ENCODE measurements around the gene SLC22A23. TPM values are rescaled to one million over a fixed set of nuclear protein-coding genes. Genes with fewer than 3 reads are reported as not detected.

SLC22A23 gene
- total RNA-seq, 2 experiments from 2014 or later = not detected

DNA sequence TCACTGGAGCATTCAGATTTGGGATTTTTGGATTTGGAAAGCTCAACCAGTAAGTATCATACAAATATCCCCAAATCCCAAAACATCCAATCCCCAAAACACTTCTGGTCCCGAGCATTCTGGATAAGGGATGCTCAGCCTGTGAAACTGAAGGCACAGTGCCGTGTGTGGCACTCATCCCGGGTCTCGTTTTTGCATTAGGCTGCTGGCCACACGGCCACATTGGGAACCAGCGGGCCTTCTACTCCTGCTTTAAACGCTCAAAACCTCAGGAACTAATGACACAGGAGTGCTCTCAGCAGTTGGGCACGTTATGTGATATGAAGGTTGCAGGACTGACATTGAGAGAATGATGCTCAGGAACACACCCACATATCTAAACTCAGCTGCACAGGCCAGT, 162.5 kb downstream of the SLC22A23 start:
- H3K9me2 ChIP-seq (ENCODE audit: insufficient read depth, low read length) = no peaks in the 10 kb centered on the region
- H3K79me2 ChIP-seq (ENCODE audit: insufficient read depth, low read depth, low read length) = no peaks in the 10 kb centered on the region
- no peaks in the 10 kb centered on the region for H3K4me1 ChIP-seq (ENCODE audit: insufficient read depth, low read length, poor library complexity, severe bottlenecking)
- TF ChIP-seq EZH2phosphoT487 (IDR thresholded peaks at IDR 0.05; ENCODE audit: borderline replicate concordance, low read depth, low read length) (no peak), CTCF (conservative IDR thresholded peaks at IDR 0.05; ENCODE audit: low read length) (no peak)
- no peak overlapping the region for H3K27ac ChIP-seq (ENCODE audit: low read depth, low read length, poor library complexity, severe bottlenecking)
- no peaks in the 10 kb centered on the region for H4K20me1 ChIP-seq (ENCODE audit: insufficient read depth, low read length)
- ChIA-PET POLR2A (interaction anchor here (0.6 kb wide), 1 partner anchor 538 kb away, joined by 4 read pairs; no protein-coding TSS in a partner anchor), CTCF (ENCODE audit: unreplicated experiment) (no interaction called here)
- no peak overlapping the region for H3K4me2 ChIP-seq (ENCODE audit: low read length)
- no peak for DNase-seq (ENCODE audit: low spot score)
- intact Hi-C loops (cut with micrococcal nuclease; ENCODE audit: unreplicated experiment) = no loop called here
- no peak overlapping the region for H2AFZ ChIP-seq (ENCODE audit: low read length)
- no TSS peak for BruUV-seq (replicated peaks)
- no peaks in the 10 kb centered on the region for H3K36me3 ChIP-seq (ENCODE audit: insufficient read depth, low read length)
- H3K4me3 ChIP-seq (ENCODE audit: low read depth, low read length, poor library complexity, severe bottlenecking) = no peak overlapping the region
- H3K9me3 ChIP-seq (ENCODE audit: low read length) = no peaks in the 10 kb centered on the region

- no peak overlapping the region for H3K27ac ChIP-seq (ENCODE audit: low read depth, low read length, poor library complexity, severe bottlenecking)
- H3K4me2 ChIP-seq (ENCODE audit: low read length) = no peak overlapping the region
- ChIA-PET CTCF (ENCODE audit: unreplicated experiment) (no interaction called here), POLR2A (interaction anchor here (0.6 kb wide), 1 partner anchor 537 kb away, joined by 4 read pairs; no protein-coding TSS in a partner anchor)
- no peak for TF ChIP-seq CTCF (conservative IDR thresholded peaks at IDR 0.05; ENCODE audit: low read length)
- no peak for TF ChIP-seq EZH2phosphoT487 (IDR thresholded peaks at IDR 0.05; ENCODE audit: borderline replicate concordance, low read depth, low read length)
- no peaks in the 10 kb centered on the region for H3K9me2 ChIP-seq (ENCODE audit: insufficient read depth, low read length)
- intact Hi-C loops (cut with micrococcal nuclease; ENCODE audit: unreplicated experiment) = no loop called here
- no peak overlapping the region for H3K4me3 ChIP-seq (ENCODE audit: low read depth, low read length, poor library complexity, severe bottlenecking)
- DNase-seq (ENCODE audit: low spot score) = no peak
- H3K9me3 ChIP-seq (ENCODE audit: low read length) = no peaks in the 10 kb centered on the region
- H4K20me1 ChIP-seq (ENCODE audit: insufficient read depth, low read length) = no peaks in the 10 kb centered on the region
- H3K36me3 ChIP-seq (ENCODE audit: insufficient read depth, low read length) = no peaks in the 10 kb centered on the region
- no peaks in the 10 kb centered on the region for H3K79me2 ChIP-seq (ENCODE audit: insufficient read depth, low read depth, low read length)
- no peak overlapping the region for H2AFZ ChIP-seq (ENCODE audit: low read length)
- H3K4me1 ChIP-seq (ENCODE audit: insufficient read depth, low read length, poor library complexity, severe bottlenecking) = no peaks in the 10 kb centered on the region
- BruUV-seq (replicated peaks) = no TSS peak
Measured at GRCh38 chr6:3293271-3294155, 163.3 kb downstream of the SLC22A23 start.
